IMR-90 (cell line): ENCODE measurements around the gene WWC1. TPM values are rescaled to one million over a fixed set of nuclear protein-coding genes. Genes with fewer than 3 reads are reported as not detected.

Experiments used
- ATAC-seq: fragments of 200-7000 bp; cut with Tn5 transposase; 2 replicates; pipeline ENCODE4 v1.9.1; 2020; ENCODE audit warnings: low read depth, mild to moderate bottlenecking, moderate library complexity
- BruUV-seq: library from RNA; stranded (reverse); fragments of 400-500 nt; replicated peaks from 2 replicates; lab custom pipeline; 2021; lab: Mats Ljungman, UMichigan
- CTCF ChIA-PET: fragments of 300-600 bp; formaldehyde crosslinking; extraction: SDS; loops from one replicate; lab custom pipeline; 2021; ENCODE audit warnings: antibody characterized with exemption; lab: Yijun Ruan, JAX
- POLR2A ChIA-PET: fragments of 300-600 bp; sonication (Branson Sonifier 250); formaldehyde crosslinking; loops from one replicate; lab custom pipeline; 2022; ENCODE audit warnings: antibody characterized with exemption; ENCODE audit not compliant: unreplicated experiment; lab: Charles Lee
- DNase-seq: peaks from one replicate; pipeline ENCODE4 v3.0.0; 2013
- H2AFZ ChIP-seq: replicated peaks from 2 replicates; pipeline ENCODE3; 2013; ENCODE audit warnings: low read length, mild to moderate bottlenecking; ENCODE audit not compliant: poor library complexity
- H2AK5ac ChIP-seq: 2 replicates; pipeline ENCODE4 v1.6.1; 2013; ENCODE audit warnings: low read depth, low read length, inconsistent platforms
- H2AK9ac ChIP-seq: replicated peaks from 2 replicates; pipeline ENCODE3; 2013; ENCODE audit warnings: mild to moderate bottlenecking, low read depth, low read length, moderate library complexity; ENCODE audit not compliant: poor library complexity
- H2BK120ac ChIP-seq: 2 replicates; pipeline ENCODE4 v1.6.1; 2013; ENCODE audit warnings: low read depth, low read length, inconsistent platforms
- H2BK15ac ChIP-seq: 3 replicates; pipeline ENCODE4 v1.6.1; 2013; ENCODE audit warnings: low read depth, low read length, inconsistent platforms
- H2BK20ac ChIP-seq: 2 replicates; pipeline ENCODE4 v1.6.1; 2013; ENCODE audit warnings: low read depth, mild to moderate bottlenecking, inconsistent platforms, low read length, moderate library complexity
- H2BK5ac ChIP-seq: 2 replicates; pipeline ENCODE4 v1.6.1; 2013; ENCODE audit warnings: mild to moderate bottlenecking, low read depth, low read length, inconsistent platforms; ENCODE audit not compliant: poor library complexity, severe bottlenecking
- H3K14ac ChIP-seq: replicated peaks from 2 replicates; pipeline ENCODE4 v1.6.1; 2013; ENCODE audit warnings: low read depth, low read length, inconsistent platforms
- H3K18ac ChIP-seq: 2 replicates; pipeline ENCODE4 v1.6.1; 2013; ENCODE audit warnings: low read depth, low read length, control low read depth
- H3K23ac ChIP-seq: 2 replicates; pipeline ENCODE4 v1.6.1; 2013; ENCODE audit warnings: low read depth, low read length, inconsistent platforms
- H3K27ac ChIP-seq: 2 replicates; pipeline ENCODE4 v1.5.1; 2013; ENCODE audit warnings: mild to moderate bottlenecking, control low read depth, low read length; ENCODE audit not compliant: insufficient read depth
- H3K27me3 ChIP-seq: 2 replicates; pipeline ENCODE4 v1.6.1; 2013; ENCODE audit warnings: low read length; ENCODE audit not compliant: control insufficient read depth, insufficient read depth
- H3K36me3 ChIP-seq: 2 replicates; pipeline ENCODE4 v1.6.1; 2013; ENCODE audit warnings: low read length, mixed read lengths; ENCODE audit not compliant: control insufficient read depth, insufficient read depth
- H3K4ac ChIP-seq: 2 replicates; pipeline ENCODE4 v1.6.1; 2013; ENCODE audit warnings: low read depth, low read length, inconsistent platforms
- H3K4me1 ChIP-seq: 2 replicates; pipeline ENCODE4 v1.6.1; 2013; ENCODE audit warnings: low read length, mixed read lengths; ENCODE audit not compliant: control insufficient read depth, insufficient read depth
- H3K4me2 ChIP-seq: 2 replicates; pipeline ENCODE4 v1.6.1; 2013; ENCODE audit warnings: low read depth, mild to moderate bottlenecking, control low read depth, low read length, moderate library complexity
- H3K4me3 ChIP-seq: 2 replicates; pipeline ENCODE4 v1.5.1; 2013; ENCODE audit warnings: low read depth, mild to moderate bottlenecking, control low read depth, low read length, moderate library complexity; ENCODE audit not compliant: insufficient read depth
- H3K56ac ChIP-seq: 2 replicates; pipeline ENCODE4 v1.6.1; 2013; ENCODE audit warnings: low read length, inconsistent platforms; ENCODE audit not compliant: insufficient read depth; ENCODE audit errors: extremely low read depth
- H3K79me1 ChIP-seq, 2 experiments: 2 replicates each; pipeline ENCODE4 v1.6.1; 2013; ENCODE audit warnings: low read length in 2 of 2, inconsistent platforms in 1 of 2, low read depth in 1 of 2
- H3K9ac ChIP-seq: 2 replicates; pipeline ENCODE4 v1.6.1; 2013; ENCODE audit warnings: low read depth, low read length, control low read depth
- H3K9me1 ChIP-seq: 2 replicates; pipeline ENCODE4 v1.6.1; 2013; ENCODE audit warnings: low read length, inconsistent platforms; ENCODE audit not compliant: insufficient read depth
- H3K9me3 ChIP-seq: 2 replicates; pipeline ENCODE4 v1.6.1; 2013; ENCODE audit warnings: low read length; ENCODE audit not compliant: control insufficient read depth, insufficient read depth
- H4K20me1 ChIP-seq: 2 replicates; pipeline ENCODE4 v1.6.1; 2013; ENCODE audit warnings: low read length, inconsistent platforms; ENCODE audit not compliant: insufficient read depth
- H4K5ac ChIP-seq: 2 replicates; pipeline ENCODE4 v1.6.1; 2013; ENCODE audit warnings: mild to moderate bottlenecking, low read depth, low read length, control low read depth
- H4K8ac ChIP-seq, 2 experiments: 2 replicates each; pipeline ENCODE4 v1.6.1; 2013; ENCODE audit warnings: low read depth in 2 of 2, low read length in 2 of 2, control low read depth in 1 of 2, inconsistent platforms in 1 of 2
- H4K91ac ChIP-seq: 2 replicates; pipeline ENCODE4 v1.6.1; 2013; ENCODE audit warnings: low read depth, low read length, inconsistent platforms; ENCODE audit not compliant: insufficient read depth
- BHLHE40 ChIP-seq: fragments of 150-350 bp; IDR thresholded peaks from 2 replicates; pipeline ENCODE4 v1.6.1; 2016; ENCODE audit warnings: mild to moderate bottlenecking, low read depth, low read length
- CHD1 ChIP-seq: IDR thresholded peaks from 2 replicates; pipeline ENCODE4 v1.6.1; 2012; ENCODE audit warnings: low read depth, low read length, improper control_type of control experiment
- MAZ ChIP-seq: IDR thresholded peaks from 2 replicates; pipeline ENCODE4 v1.6.1; 2012; ENCODE audit warnings: low read depth, mild to moderate bottlenecking, low read length, improper control_type of control experiment, moderate library complexity, borderline replicate concordance
- POLR2A ChIP-seq: IDR thresholded peaks from 2 replicates; pipeline ENCODE4 v1.6.1; 2012; ENCODE audit warnings: mild to moderate bottlenecking, low read depth, low read length
- RCOR1 ChIP-seq: IDR thresholded peaks from 2 replicates; pipeline ENCODE4 v1.6.1; 2012; ENCODE audit warnings: mild to moderate bottlenecking, low read length, improper control_type of control experiment; ENCODE audit not compliant: insufficient replicate concordance
- SMC3 ChIP-seq: fragments of 150-350 bp; IDR thresholded peaks from 2 replicates; pipeline ENCODE4 v1.6.1; 2016; ENCODE audit warnings: low read depth, mild to moderate bottlenecking, antibody characterized with exemption, low read length, moderate library complexity
- WGBS, 2 experiments: methylation state at CpG; one replicate each; pipeline versions ENCODE4 v1.1.5 to v1.1.7; 2013; ENCODE audit warnings: missing lambda C conversion rate in 2 of 2; ENCODE audit not compliant: insufficient read length in 1 of 2; ENCODE audit errors: extremely low coverage in 2 of 2; 5-methylcytosine and 5-hydroxymethylcytosine counted together
- dilution Hi-C: fragments of 300-500 bp; cut with HindIII; formaldehyde crosslinking; loops from one replicate; pipeline ENCODE4 v1.14.3; 2018; ENCODE audit warnings: low sequenced_read_pairs; ENCODE audit not compliant: unreplicated experiment
- in situ Hi-C: fragments of 300-500 bp; cut with MboI; formaldehyde crosslinking; loops from 3 replicates; pipeline ENCODE4 v1.14.3; 2019; ENCODE audit warnings: low sequenced_read_pairs, inconsistent platforms, mixed read lengths
- intact Hi-C: fragments of 100-400 bp; cut with micrococcal nuclease; formaldehyde crosslinking; loops from 2 replicates; pipeline ENCODE4 v1.10.0; 2022
- polyA plus RNA-seq, 3 experiments: library from polyadenylated mRNA; depleted of rRNA; stranded (reverse); fragments of >200 nt; gene quantifications; 2 replicates each; pipeline ENCODE4 v1.2.3, GENCODE V29; 2012; ENCODE audit warnings: low replicate concordance in 1 of 3
- total RNA-seq: library from RNA; depleted of rRNA; stranded (reverse); fragments of >200 nt; gene quantifications from 2 replicates; pipeline ENCODE4 v1.2.3, GENCODE V29; 2012
- TF ChIP-seq, protein P1 (sequence below): conservative IDR thresholded peaks from 2 replicates; pipeline ENCODE4 v1.5.1; 2012; ENCODE audit warnings: mild to moderate bottlenecking, low read depth, low read length, improper control_type of control experiment

Gene WWC1
- total and polyA plus RNA-seq, 2 of the 4 experiments (the other 2 are of a cell fraction): 9.1 to 10.3 TPM

DNA sequence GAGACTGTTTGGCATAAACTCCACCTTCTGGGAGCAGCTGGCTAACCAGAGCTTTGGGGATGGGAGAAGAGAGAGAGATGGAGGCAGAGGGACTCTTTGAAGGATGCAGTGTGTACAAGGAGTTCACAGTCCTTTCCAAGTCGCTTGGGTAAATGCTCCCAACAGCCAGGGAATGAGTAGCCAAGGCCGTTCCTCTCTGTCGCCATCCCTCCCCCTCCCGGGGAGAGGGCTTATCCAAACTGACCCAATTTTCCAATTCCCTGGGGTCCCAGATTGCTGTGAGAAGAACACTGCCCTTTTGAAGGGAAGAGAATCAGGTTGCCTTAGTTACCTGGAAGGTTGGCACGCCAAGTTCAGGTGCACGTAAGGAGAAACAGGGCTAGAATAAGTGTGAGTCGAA lies 7.9 kb downstream of the WWC1 start:
- no peak overlapping the region for H2BK20ac ChIP-seq
- peak overlapping the region; percentile 15; the same call in 1 of the 2 replicates for H2AK5ac ChIP-seq
- H3K18ac ChIP-seq: no peak overlapping the region
- H3K23ac ChIP-seq: no peak overlapping the region
- ATAC-seq (no peak), DNase-seq (no peak)
- no peak overlapping the region for H3K27ac ChIP-seq
- ChIA-PET POLR2A (no interaction called here), CTCF (no interaction called here)
- no peak overlapping the region for H4K5ac ChIP-seq
- intact Hi-C loops (no loop called here), dilution Hi-C loops (no loop called here), in situ Hi-C loops (loop anchor here (25.0 kb wide), 1 partner anchor 138 kb away; no protein-coding TSS in a partner anchor)
- no peak for TF ChIP-seq POLR2A
- TF ChIP-seq, protein P1, sequence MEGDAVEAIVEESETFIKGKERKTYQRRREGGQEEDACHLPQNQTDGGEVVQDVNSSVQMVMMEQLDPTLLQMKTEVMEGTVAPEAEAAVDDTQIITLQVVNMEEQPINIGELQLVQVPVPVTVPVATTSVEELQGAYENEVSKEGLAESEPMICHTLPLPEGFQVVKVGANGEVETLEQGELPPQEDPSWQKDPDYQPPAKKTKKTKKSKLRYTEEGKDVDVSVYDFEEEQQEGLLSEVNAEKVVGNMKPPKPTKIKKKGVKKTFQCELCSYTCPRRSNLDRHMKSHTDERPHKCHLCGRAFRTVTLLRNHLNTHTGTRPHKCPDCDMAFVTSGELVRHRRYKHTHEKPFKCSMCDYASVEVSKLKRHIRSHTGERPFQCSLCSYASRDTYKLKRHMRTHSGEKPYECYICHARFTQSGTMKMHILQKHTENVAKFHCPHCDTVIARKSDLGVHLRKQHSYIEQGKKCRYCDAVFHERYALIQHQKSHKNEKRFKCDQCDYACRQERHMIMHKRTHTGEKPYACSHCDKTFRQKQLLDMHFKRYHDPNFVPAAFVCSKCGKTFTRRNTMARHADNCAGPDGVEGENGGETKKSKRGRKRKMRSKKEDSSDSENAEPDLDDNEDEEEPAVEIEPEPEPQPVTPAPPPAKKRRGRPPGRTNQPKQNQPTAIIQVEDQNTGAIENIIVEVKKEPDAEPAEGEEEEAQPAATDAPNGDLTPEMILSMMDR: no peak
- TF ChIP-seq RCOR1: no peak
- TF ChIP-seq BHLHE40: no peak
- no peak for TF ChIP-seq CHD1
- no peak for TF ChIP-seq MAZ
- TF ChIP-seq SMC3: no peak
- H4K91ac ChIP-seq: no peak overlapping the region
- no peaks in the 10 kb centered on the region for H3K36me3 ChIP-seq
- H3K9ac ChIP-seq: no peak overlapping the region
- H3K4me1 ChIP-seq: peaks cover 17% of the 10 kb centered on the region
- no peaks in the 10 kb centered on the region for H3K9me3 ChIP-seq
- H2BK120ac ChIP-seq: no peak overlapping the region
- peaks cover 43 to 51% of the 10 kb centered on the region in 2 experiments for H3K79me1 ChIP-seq
- no CpG with 5 or more reads among the region's 7 CpGs for WGBS, 2 experiments
- no peak overlapping the region for H2AFZ ChIP-seq
- H2BK15ac ChIP-seq: no peak overlapping the region
- H4K8ac ChIP-seq: no peak overlapping the region
- H2AK9ac ChIP-seq: no peak overlapping the region
- no peak overlapping the region for H3K4me2 ChIP-seq
- H3K9me1 ChIP-seq: peaks cover 5% of the 10 kb centered on the region
- no peak overlapping the region for H3K14ac ChIP-seq
- H3K56ac ChIP-seq: no peak overlapping the region
- no peaks in the 10 kb centered on the region for H4K20me1 ChIP-seq
- no peak overlapping the region for H2BK5ac ChIP-seq
- H3K4me3 ChIP-seq: no peak overlapping the region
- H3K4ac ChIP-seq: no peak overlapping the region
- no TSS peak for BruUV-seq
- no peaks in the 10 kb centered on the region for H3K27me3 ChIP-seq
